ENCODE measurements around the gene HSD17B1. TPM values are rescaled to one million over a fixed set of nuclear protein-coding genes. Genes with fewer than 3 reads are reported as not detected.
"Not testable (repeated sequence)": the region's sequence is repeated elsewhere in the genome, so short reads cannot be mapped to it uniquely, and the experiment has no call there.

The HSD17B1 gene
- total RNA-seq (2014; rRNA removed; shearing (Covaris generic)): under 0.01 and 0.09 TPM in 2 replicates

GRCh38 chr17:42552736-42553135 is at the start of gene HSD17B1:
TSS of gene HSD17B1 (plus strand) at chr17:42552923. CDS start at chr17:42552934, 11 bp downstream.
- DNase-seq (ENCODE audit: low read depth): not testable (repeated sequence)

- no peak for DNase-seq (ENCODE audit: low read depth)
These were observed 49.8 kb upstream of the HSD17B1 start for GRCh38 chr17:42502926-42503325.

GRCh38 chr17:42507671-42508070 is 45.1 kb upstream of the HSD17B1 start:
- no peak for DNase-seq (ENCODE audit: low read depth)

GRCh38 chr17:42508426-42509165 is 44.1 kb upstream of the HSD17B1 start:
- no peak for DNase-seq (ENCODE audit: low read depth)

- DNase-seq (ENCODE audit: low read depth): no peak
These were observed 43.3 kb upstream of the HSD17B1 start for GRCh38 chr17:42509409-42509808.

DNA sequence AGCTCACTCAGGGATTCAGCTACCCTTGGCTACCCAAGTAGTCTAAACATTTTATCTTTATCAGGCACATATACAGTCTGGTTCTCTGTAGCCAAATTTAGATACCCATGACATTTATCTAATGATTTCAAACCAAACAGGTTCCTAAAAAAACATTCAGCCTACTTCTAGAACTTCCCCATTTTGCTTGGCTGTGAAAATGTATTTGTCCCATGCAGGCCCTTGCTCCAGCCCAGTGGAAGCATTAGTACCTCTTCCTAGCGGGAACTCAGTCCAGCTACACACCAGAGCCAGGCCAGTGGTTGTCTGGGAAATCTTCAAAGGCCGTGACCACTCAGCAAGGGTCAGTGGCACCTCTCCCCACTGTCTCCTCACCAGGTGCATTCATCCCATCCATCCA is 42.9 kb upstream of the HSD17B1 start:
- no peak for DNase-seq (ENCODE audit: low read depth)

GRCh38 chr17:42512246-42512645 is 40.5 kb upstream of the HSD17B1 start:
- no peak for DNase-seq (ENCODE audit: low read depth)

GRCh38 chr17:42512733-42513251 is 39.9 kb upstream of the HSD17B1 start:
- DNase-seq (ENCODE audit: low read depth): no peak

- no peak for DNase-seq (ENCODE audit: low read depth)
These were observed 39.0 kb upstream of the HSD17B1 start for GRCh38 chr17:42513686-42514085.

DNA sequence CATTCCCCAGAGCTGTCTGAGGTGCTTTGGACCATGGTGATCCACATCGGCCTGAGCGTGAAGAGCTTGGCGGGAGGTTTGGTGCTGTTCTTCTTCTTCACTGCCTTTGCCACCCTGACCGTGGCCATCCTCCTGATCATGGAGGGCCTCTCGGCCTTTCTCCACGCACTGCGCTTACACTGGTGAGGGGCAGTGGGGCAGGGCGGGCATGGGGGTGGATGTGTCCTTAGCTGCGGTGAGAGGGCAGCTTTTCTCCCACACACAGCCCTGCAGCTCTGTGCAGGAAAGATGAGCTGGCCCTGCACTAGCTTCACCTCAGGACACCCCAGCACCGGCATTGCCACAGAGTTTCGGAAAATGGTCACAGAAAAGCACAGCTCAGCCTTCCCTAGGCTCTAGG is 38.4 kb upstream of the HSD17B1 start:
- no peak for DNase-seq (ENCODE audit: low read depth)

GRCh38 chr17:42514867-42515266 is 37.9 kb upstream of the HSD17B1 start:
- DNase-seq (ENCODE audit: low read depth): no peak

GRCh38 chr17:42517516-42517915 is 35.2 kb upstream of the HSD17B1 start:
- peak; percentile 86 for DNase-seq (ENCODE audit: low read depth)

- DNase-seq (ENCODE audit: low read depth): peak; percentile 91
These were observed 34.5 kb upstream of the HSD17B1 start for GRCh38 chr17:42518046-42518754.

DNA sequence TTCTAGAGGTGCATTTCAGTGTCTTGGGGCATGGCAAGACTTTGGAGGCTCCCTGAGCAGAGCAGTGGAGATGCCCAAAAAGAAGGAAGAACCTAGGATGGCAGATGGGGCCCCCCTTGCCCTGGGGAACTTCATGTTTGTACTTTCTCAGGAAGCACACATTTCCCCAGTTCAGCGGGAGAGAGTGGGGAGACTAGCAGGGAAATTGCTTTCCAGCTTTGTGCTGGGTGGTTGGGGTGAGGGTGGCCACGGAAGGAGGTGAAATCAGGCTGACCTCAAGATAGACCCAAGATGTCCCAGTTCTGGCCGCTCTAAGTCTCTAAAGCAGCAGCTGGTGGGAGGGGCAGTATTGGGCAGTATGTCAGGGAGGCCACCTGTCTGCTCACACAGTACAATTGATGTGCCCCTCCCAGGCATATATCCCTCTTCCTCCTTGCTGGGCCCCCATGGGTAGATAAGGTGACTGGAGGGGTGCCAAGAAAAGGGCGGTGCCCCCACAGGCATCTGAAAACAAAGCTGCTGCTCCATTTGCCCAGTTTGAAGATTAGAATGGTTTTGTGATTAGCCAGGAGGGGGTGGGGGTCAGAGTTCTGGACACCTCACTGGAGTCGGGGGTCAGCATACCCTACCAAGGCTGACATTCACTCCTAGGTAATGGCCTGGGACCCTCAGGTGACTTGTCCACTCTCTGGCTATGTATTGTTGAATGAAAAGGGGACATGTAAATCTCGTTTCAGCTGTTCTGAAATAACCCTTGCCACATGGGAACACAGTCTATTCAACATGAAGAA is 33.8 kb upstream of the HSD17B1 start:
- DNase-seq (ENCODE audit: low read depth): peak; percentile 83

GRCh38 chr17:42519546-42520491 is 32.9 kb upstream of the HSD17B1 start:
- peak; percentile 96 for DNase-seq (ENCODE audit: low read depth)

GRCh38 chr17:42520540-42520951 is 32.2 kb upstream of the HSD17B1 start:
- no peak for DNase-seq (ENCODE audit: low read depth)

DNA sequence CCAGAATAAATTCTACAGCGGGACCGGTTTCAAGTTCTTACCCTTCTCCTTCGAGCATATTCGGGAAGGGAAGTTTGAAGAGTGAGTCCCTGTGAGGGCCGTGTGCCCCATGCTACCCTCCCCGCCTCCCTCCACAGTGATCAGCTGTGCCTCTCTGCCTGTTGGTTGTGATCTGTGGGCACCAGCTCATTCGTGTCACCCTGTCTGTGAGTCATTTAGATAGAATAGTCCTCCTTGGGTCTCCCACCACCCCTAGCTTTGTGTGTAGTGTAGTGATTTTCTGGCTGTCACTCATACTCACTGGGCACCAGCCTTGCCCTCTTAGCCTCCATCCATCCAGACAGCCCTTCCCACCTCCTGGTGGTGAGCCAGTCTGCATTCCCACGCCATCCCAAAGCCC is 31.7 kb upstream of the HSD17B1 start:
- peak; percentile 35 for DNase-seq (ENCODE audit: low read depth)

DNA sequence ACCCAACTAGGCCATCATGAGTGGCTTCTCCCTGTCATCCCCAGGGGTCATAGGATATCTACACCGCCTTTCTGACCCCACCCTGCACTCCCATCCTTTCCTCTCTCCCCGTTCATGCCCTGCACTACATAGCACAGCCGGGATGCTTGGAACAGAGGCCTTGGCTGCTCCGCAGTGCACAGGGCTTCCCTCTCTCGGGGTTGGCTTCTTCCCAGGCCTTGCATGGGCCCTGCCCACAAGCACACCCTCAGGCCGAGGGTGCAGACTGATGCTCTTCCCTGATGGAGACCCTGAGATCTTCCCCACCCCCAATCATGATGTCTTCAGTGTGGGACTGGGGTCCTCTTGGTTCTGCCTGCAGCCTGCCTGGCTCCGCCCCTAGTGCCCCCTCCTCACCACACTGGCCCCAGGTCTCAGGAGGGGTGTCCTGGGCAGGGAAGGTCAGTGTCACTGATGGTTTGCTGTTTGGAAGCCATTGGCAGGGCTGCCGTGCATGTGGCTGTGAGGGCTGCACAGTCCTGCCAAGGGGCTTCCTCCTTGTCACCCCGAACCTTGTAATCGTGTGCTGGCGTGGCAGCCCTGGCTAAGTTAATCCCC is 31.0 kb upstream of the HSD17B1 start:
- DNase-seq (ENCODE audit: low read depth): no peak

- no peak for DNase-seq (ENCODE audit: low read depth)
These were observed 30.4 kb upstream of the HSD17B1 start for GRCh38 chr17:42522263-42522790.

DNA sequence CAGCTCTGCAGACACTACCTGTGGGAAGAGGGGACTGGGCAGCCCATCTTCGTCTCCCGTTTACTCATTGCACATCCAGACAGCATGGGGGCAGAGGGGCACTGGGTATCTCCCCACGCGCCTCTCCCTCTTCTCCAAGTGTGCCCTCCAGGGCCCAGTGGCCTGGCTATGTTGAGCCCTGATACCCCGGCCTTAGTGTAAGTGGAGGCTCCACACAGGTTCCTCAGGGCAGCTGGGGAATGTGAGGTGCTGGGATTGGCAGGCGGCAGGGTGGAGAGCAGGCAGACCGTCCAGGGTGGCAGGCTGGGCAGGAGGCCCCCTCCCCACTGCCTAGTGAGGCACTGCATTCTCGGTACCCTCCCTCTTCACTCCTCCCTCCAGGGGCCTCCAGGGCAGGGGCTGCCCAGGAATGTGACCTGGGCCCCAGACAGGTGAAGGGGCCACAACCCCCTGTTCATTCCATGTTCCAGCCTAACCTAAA is 29.9 kb upstream of the HSD17B1 start:
- DNase-seq (ENCODE audit: low read depth): no peak
